Stimulated activated CD4-positive, alpha-beta T cell treated with anti-CD3 and anti-CD28 coated beads, Interleukin-4, amount 100 ng/mL, for 24 hours (primary cell): Measurements from ENCODE around the gene TAS2R31.

ENCODE experiments used
- DNase-seq: peaks from one replicate; pipeline ENCODE4 v3.0.0-alpha.2; 2020

TAS2R31 gene

DNA sequence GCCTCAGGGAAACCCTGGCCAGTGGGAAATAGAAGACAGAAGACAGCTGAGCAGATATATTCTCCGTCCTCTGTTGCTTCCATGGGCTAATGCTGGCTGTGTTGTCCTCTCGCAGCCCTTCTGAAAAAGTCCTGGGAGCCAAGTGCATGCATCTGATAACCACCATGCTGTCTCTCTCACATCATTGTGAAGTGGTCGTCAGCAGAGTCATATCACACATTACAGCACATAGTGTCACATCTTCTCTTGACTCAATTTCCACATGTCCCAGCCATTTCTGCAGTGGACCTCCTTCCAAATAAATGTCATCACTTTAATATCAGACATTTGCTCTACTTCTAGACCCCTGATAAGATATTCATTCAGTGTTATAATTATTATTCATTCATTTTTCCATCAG is 36.9 kb downstream of the TAS2R31 start:
- no peak for DNase-seq

DNA sequence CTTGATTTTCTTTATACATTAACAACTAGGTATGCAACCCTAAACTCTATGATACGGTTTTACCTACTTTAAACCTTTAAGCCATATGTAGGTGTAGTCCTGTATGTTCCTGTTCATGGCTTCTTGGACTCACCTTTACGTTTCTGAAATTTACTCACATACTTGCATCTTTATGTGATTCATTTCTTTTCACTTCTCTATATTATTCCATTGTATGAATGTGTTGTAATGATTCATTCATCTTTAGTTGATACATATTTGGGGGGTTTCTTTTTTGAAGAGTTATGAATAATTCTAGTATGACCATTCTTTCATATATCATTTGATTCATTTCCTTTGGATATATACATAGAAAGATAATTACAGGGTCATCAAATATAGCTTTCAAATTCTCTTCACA is 42.1 kb downstream of the TAS2R31 start:
- no peak for DNase-seq

- DNase-seq = no peak
Observed at GRCh38 chr12:10986812-10987211, 44.4 kb downstream of the TAS2R31 start, which contains the start of gene TAS2R50. Gene TAS2R50, minus strand, starts transcription at chr12:10986912. Its CDS starts 52 bp downstream, at chr12:10986860.

DNA sequence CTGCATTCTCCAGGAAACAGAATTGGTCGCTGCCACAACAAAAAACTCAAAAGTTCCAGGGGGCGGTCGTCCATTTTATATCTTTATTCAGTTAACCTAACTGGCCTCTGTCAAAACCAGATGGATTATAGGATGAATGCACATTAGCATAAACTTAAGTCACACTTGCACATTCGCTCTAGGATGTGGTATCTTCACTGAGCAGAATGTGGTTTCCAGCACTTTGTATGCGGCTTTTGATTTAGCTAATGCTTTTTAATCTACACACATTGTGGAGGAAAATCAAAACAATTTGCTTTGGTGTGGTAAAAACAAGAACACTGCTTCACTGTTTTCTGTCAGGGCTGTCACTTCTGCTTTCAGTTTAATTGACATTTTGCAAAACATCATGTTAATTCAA is 49.0 kb downstream of the TAS2R31 start:
- DNase-seq = peak; percentile 32
